Measurements from ENCODE around the gene MGAT4D.

The MGAT4D gene

DNA sequence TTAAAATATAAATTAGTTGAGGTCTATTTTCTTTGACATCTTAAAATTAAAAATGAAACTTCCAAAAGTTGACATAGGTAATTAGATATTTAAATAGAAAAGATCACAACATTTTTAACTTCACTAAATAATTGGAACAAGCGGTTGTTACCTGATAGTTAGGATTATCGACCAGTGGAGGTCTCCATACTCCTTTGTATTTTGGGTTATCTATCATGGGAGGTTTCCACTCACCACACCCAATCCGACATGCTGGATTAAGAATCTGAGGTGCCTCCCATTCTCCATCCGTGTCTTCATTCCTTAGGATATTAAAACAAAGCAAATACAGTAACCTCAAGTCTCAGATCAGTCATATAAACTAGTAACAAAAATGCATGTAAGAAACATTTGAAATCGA lies 102.4 kb downstream of the MGAT4D start:
- H3K27ac ChIP-seq (replicated peaks), result no peak overlapping the region
- no peak for DNase-seq (ENCODE audit: low read depth in 1 of 2, low spot score in 1 of 2)

More for the DNA sequence above, 102.4 kb downstream of the MGAT4D start:
- peaks cover 13% of the 10 kb centered on the region for H3K27me3 ChIP-seq (ENCODE audit: insufficient read depth, poor library complexity, severe bottlenecking)
- H3K4me3 ChIP-seq (replicated peaks; ENCODE audit: insufficient read depth, low read length), result no peak overlapping the region
- TF ChIP-seq SPI1 (IDR thresholded peaks at IDR 0.05; ENCODE audit: borderline replicate concordance, low read depth) (no peak), REST (IDR thresholded peaks at IDR 0.05; ENCODE audit: insufficient replicate concordance, low read depth) (no peak), POLR2AphosphoS5 (IDR thresholded peaks at IDR 0.05; ENCODE audit: low read depth) (no peak), CTCF (IDR thresholded peaks at IDR 0.05; ENCODE audit: insufficient read depth, low read length) (no peak), GABPA (IDR thresholded peaks at IDR 0.05; ENCODE audit: low read depth) (no peak)
